Erythroblast (primary cell): ENCODE measurements around the gene GP5.

Experiments used
- GATA1 ChIP-seq: IDR thresholded peaks from 2 replicates; pipeline ENCODE4 v1.6.1; 2011; ENCODE audit warnings: low read depth, mild to moderate bottlenecking, control low read depth, low read length, moderate library complexity
- POLR2A ChIP-seq: IDR thresholded peaks from 2 replicates; pipeline ENCODE4 v1.6.1; 2011; ENCODE audit warnings: mild to moderate bottlenecking, low read length

DNA sequence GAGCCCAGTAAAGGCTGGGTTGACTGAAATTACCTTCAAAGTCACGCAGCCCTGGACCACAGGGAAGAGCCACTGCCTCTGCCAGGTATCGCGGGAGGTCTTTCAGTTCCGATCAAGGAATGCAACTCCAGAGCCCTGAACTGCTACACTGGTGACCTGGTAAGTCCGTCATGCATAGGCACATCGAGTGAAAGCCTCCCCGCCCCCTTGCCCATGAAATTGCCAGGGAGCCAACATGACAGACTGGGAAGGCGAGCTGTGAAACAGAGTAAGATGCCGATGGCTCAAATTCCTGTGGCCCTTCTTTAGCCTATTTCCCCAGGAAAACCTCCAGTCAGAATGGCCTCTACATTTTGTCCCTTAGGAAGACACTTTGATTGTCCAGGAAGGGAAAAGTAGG, 2.3 kb upstream of the GP5 start:
- TF ChIP-seq POLR2A: no peak
- no peak for TF ChIP-seq GATA1
